GM12873 (cell line): ENCODE data around the gene UPK3A.

Experiments
- CTCF ChIP-seq: IDR thresholded peaks from 2 replicates; pipeline ENCODE4 v1.5.1; 2012; ENCODE audit warnings: low read depth, mild to moderate bottlenecking, moderate library complexity, low read length, control low read depth; ENCODE audit not compliant: insufficient read depth; ENCODE audit errors: missing control alignments

UPK3A gene

GRCh38 chr22:45284705-45285262, at the start of gene UPK3A:
UPK3A (plus strand) TSS chr22:45284949; CDS start chr22:45285014, 65 bp downstream.
- no peak for TF ChIP-seq CTCF

- TF ChIP-seq CTCF, result no peak
Observed at GRCh38 chr22:45235101-45235777, 49.5 kb upstream of the UPK3A start.

GRCh38 chr22:45235851-45236342, 48.9 kb upstream of the UPK3A start:
- no peak for TF ChIP-seq CTCF

- TF ChIP-seq CTCF, result no peak
Observed at GRCh38 chr22:45237065-45237990, 47.4 kb upstream of the UPK3A start.

- no peak for TF ChIP-seq CTCF
Observed at GRCh38 chr22:45238076-45238956, 46.4 kb upstream of the UPK3A start.

- TF ChIP-seq CTCF, result no peak
Observed at GRCh38 chr22:45238957-45239680, 45.6 kb upstream of the UPK3A start.
